Neuronal stem cell (in vitro differentiated cells): ENCODE data around the gene APOL3.
"Not testable (repeated sequence)": the region's sequence is repeated elsewhere in the genome, so short reads cannot be mapped to it uniquely, and the experiment has no call there.

ENCODE experiments used
- DNase-seq: peaks from one replicate; pipeline ENCODE4 v3.0.0-alpha.2; 2013; ENCODE audit warnings: low spot score
- H2AFZ ChIP-seq: one replicate; pipeline ENCODE4 v1.6.1; 2013; ENCODE audit warnings: mild to moderate bottlenecking, low read length, inconsistent platforms
- H2AK5ac ChIP-seq: 2 replicates; pipeline ENCODE4 v1.6.1; 2013; ENCODE audit warnings: low read depth, mild to moderate bottlenecking, inconsistent platforms, low read length, moderate library complexity, mixed read lengths
- H2BK120ac ChIP-seq: 2 replicates; pipeline ENCODE4 v1.6.1; 2013; ENCODE audit warnings: low read depth, mild to moderate bottlenecking, inconsistent platforms, low read length, moderate library complexity, mixed read lengths
- H2BK12ac ChIP-seq: one replicate; pipeline ENCODE4 v1.6.1; 2013; ENCODE audit warnings: low read length, inconsistent platforms
- H2BK15ac ChIP-seq: 2 replicates; pipeline ENCODE4 v1.6.1; 2013; ENCODE audit warnings: mild to moderate bottlenecking, low read length, inconsistent platforms, mixed read lengths
- H2BK5ac ChIP-seq: one replicate; pipeline ENCODE4 v1.6.1; 2013; ENCODE audit warnings: inconsistent platforms, mild to moderate bottlenecking, low read length, moderate library complexity
- H3K14ac ChIP-seq: one replicate; pipeline ENCODE4 v1.6.1; 2013; ENCODE audit warnings: low read length, inconsistent platforms
- H3K18ac ChIP-seq: 2 replicates; pipeline ENCODE4 v1.6.1; 2013; ENCODE audit warnings: low read length, inconsistent platforms
- H3K23ac ChIP-seq: 2 replicates; pipeline ENCODE4 v1.6.1; 2013; ENCODE audit warnings: low read depth, mild to moderate bottlenecking, mixed read lengths, low read length, inconsistent platforms; ENCODE audit not compliant: poor library complexity
- H3K27ac ChIP-seq: replicated peaks from 3 replicates; pipeline ENCODE4 v1.5.1; 2013; ENCODE audit warnings: low read length, inconsistent platforms
- H3K27me3 ChIP-seq, 3 experiments: 2 replicates each; pipeline ENCODE4 v1.6.1; 2013; ENCODE audit warnings: low read length in 3 of 3, mild to moderate bottlenecking in 2 of 3, inconsistent platforms in 1 of 3, low read depth in 1 of 3, mixed read lengths in 1 of 3, moderate library complexity in 1 of 3; ENCODE audit not compliant: control insufficient read depth in 3 of 3, insufficient read depth in 3 of 3
- H3K36me3 ChIP-seq, 2 donors: replicated peaks in 1 of 2; 2 replicates each; pipeline ENCODE4 v1.6.1; 2013; ENCODE audit warnings: low read length in 2 of 2; ENCODE audit not compliant: control insufficient read depth in 2 of 2, insufficient read depth in 2 of 2
- H3K4ac ChIP-seq: 2 replicates; pipeline ENCODE4 v1.6.1; 2013; ENCODE audit warnings: inconsistent platforms, mild to moderate bottlenecking, low read length, moderate library complexity
- H3K4me1 ChIP-seq, 2 donors: 1 replicate in 1 of 2; 2 replicates in 1 of 2; pipeline ENCODE4 v1.6.1; 2013; ENCODE audit warnings: low read length in 2 of 2, low read depth in 1 of 2; ENCODE audit not compliant: control insufficient read depth in 2 of 2, insufficient read depth in 1 of 2
- H3K4me2 ChIP-seq: one replicate; pipeline ENCODE4 v1.6.1; 2013; ENCODE audit warnings: mild to moderate bottlenecking, low read length, inconsistent platforms; ENCODE audit not compliant: insufficient read depth, poor library complexity, severe bottlenecking
- H3K4me3 ChIP-seq, 2 donors: 2 replicates each; pipeline ENCODE4 v1.5.1; 2013; ENCODE audit warnings: low read length in 2 of 2, mild to moderate bottlenecking in 2 of 2, inconsistent platforms in 1 of 2, moderate library complexity in 1 of 2
- H3K79me1 ChIP-seq: one replicate; pipeline ENCODE4 v1.6.1; 2013; ENCODE audit warnings: low read depth, mild to moderate bottlenecking, inconsistent platforms, low read length, moderate library complexity
- H3K9ac ChIP-seq: one replicate; pipeline ENCODE4 v1.6.1; 2013; ENCODE audit warnings: mild to moderate bottlenecking, low read depth, low read length, inconsistent platforms; ENCODE audit not compliant: poor library complexity
- H3K9me3 ChIP-seq, 2 donors: replicated peaks in 1 of 2; 2 replicates each; pipeline versions ENCODE3 to v1.6.1; 2013; ENCODE audit warnings: low read length in 2 of 2, mild to moderate bottlenecking in 2 of 2, inconsistent platforms in 1 of 2, low read depth in 1 of 2, mixed read lengths in 1 of 2, moderate library complexity in 1 of 2; ENCODE audit not compliant: control insufficient read depth in 2 of 2, insufficient read depth in 1 of 2
- H4K8ac ChIP-seq: one replicate; pipeline ENCODE4 v1.6.1; 2013; ENCODE audit warnings: low read depth, mild to moderate bottlenecking, inconsistent platforms, low read length, moderate library complexity
- H4K91ac ChIP-seq: one replicate; pipeline ENCODE4 v1.6.1; 2013; ENCODE audit warnings: low read length, low read depth, mild to moderate bottlenecking, inconsistent platforms; ENCODE audit not compliant: poor library complexity
- WGBS, 2 donors: extraction: QIAGEN DNeasy Blood & Tissue Kit; methylation state at CpG; one replicate each; pipeline ENCODE4 v1.1.7; 2013; ENCODE audit warnings: missing lambda C conversion rate in 2 of 2, mixed read lengths in 1 of 2; ENCODE audit not compliant: insufficient read length in 2 of 2, insufficient replicate concordance in 1 of 2; ENCODE audit errors: extremely low coverage in 2 of 2; 5-methylcytosine and 5-hydroxymethylcytosine counted together

Gene APOL3

GRCh38 chr22:36201025-36201424, 40.5 kb upstream of the APOL3 start:
- Histone ChIP-seq H2AFZ (peak overlapping the region; percentile 23), H3K18ac (peak overlapping the region; percentile 96), H3K14ac (peak overlapping the region; percentile 58), H2BK5ac (peak overlapping the region; percentile 97), H3K4me1 (peaks cover 20 to 34% of the 10 kb centered on the region in 2 donors), H2AK5ac (peak overlapping the region; percentile 92), H2BK12ac (peak overlapping the region; percentile 85), H4K91ac (peak overlapping the region; percentile 38)
- DNase-seq, H3K4me2 ChIP-seq, H3K4ac ChIP-seq, H3K23ac ChIP-seq, H3K4me3 ChIP-seq, H3K79me1 ChIP-seq, H3K36me3 ChIP-seq, H3K27ac ChIP-seq, H2BK15ac ChIP-seq, H3K9me3 ChIP-seq, H3K27me3 ChIP-seq, H2BK120ac ChIP-seq, H4K8ac ChIP-seq, H3K9ac ChIP-seq: not testable (repeated sequence)
- WGBS, 2 donors, result no CpG with 5 or more reads among the region's 5 CpGs

DNA sequence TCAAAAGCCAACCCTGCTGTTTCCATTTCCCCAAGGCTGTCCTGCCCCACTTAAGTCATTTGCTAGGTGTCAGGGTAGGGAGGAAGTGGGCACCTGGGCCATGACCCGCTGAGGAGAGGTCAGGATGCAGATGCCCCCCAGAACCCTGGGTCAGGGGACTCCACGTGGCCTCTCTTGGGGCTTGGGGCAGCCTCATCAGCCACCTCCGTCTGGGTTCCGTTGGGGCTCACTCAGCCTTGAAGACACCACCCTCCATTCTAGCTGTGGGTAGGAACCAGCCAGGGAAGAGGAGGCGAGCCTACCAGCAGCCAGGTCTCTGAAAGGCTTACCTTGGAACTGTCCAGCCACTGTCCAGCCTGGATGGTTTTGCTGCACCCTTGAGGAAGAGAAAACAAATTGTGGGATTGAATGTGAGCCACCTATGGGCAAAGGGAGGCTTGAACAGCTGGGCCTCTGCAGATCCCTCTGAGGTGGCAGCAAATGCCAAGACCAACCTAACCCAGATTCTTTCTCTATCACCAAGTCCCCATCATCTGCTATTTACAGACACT, 38.5 kb upstream of the APOL3 start:
- H3K36me3 ChIP-seq, result no peaks in the 10 kb centered on the region
- H3K27ac ChIP-seq, result no peak overlapping the region
- H3K9ac ChIP-seq, result no peak overlapping the region
- WGBS, 2 donors, result no CpG with 5 or more reads among the region's 5 CpGs
- no peak overlapping the region for H3K23ac ChIP-seq
- DNase-seq, result no peak
- no peaks in the 10 kb centered on the region for H3K79me1 ChIP-seq
- no peak overlapping the region for H3K4me2 ChIP-seq
- peaks cover 20 to 36% of the 10 kb centered on the region in 2 donors for H3K4me1 ChIP-seq
- no peak overlapping the region for H4K91ac ChIP-seq
- no peak overlapping the region for H4K8ac ChIP-seq
- peak overlapping the region; percentile 44 for H2BK120ac ChIP-seq
- H3K27me3 ChIP-seq, result no peaks in the 10 kb centered on the region
- H3K4ac ChIP-seq, result no peak overlapping the region
- no peaks in the 10 kb centered on the region for H3K9me3 ChIP-seq
- peak overlapping the region; percentile 99 for H2AK5ac ChIP-seq
- peak overlapping the region; percentile 94 for H2BK15ac ChIP-seq
- no peak overlapping the region for H2AFZ ChIP-seq
- H3K18ac ChIP-seq, result peak overlapping the region; percentile 88
- H2BK5ac ChIP-seq, result peak overlapping the region; percentile 62
- H2BK12ac ChIP-seq, result peak overlapping the region; percentile 30
- H3K4me3 ChIP-seq, result no peak overlapping the region
- H3K14ac ChIP-seq, result peak overlapping the region; percentile 63

- Histone ChIP-seq H4K91ac (no peak overlapping the region), H2BK12ac (peak overlapping the region; percentile 30), H2BK15ac (peak overlapping the region; percentile 94), H3K9ac (no peak overlapping the region), H3K18ac (peak overlapping the region; percentile 88), H2AFZ (peak overlapping the region; percentile 86), H3K27me3 (no peaks in the 10 kb centered on the region), H2AK5ac (peak overlapping the region; percentile 99), H3K23ac (no peak overlapping the region), H3K14ac (peak overlapping the region; percentile 63), H3K4me3 (no peak overlapping the region), H2BK5ac (peak overlapping the region; percentile 62), H2BK120ac (peak overlapping the region; percentile 44), H3K27ac (no peak overlapping the region), H3K4ac (no peak overlapping the region), H3K4me2 (no peak overlapping the region), H3K4me1 (peaks cover 20 to 36% of the 10 kb centered on the region in 2 donors), H4K8ac (no peak overlapping the region), H3K9me3 (no peaks in the 10 kb centered on the region), H3K36me3 (no peaks in the 10 kb centered on the region), H3K79me1 (no peaks in the 10 kb centered on the region)
- no peak for DNase-seq
- no CpG with 5 or more reads among the region's 3 CpGs for WGBS, 2 donors
Measured at GRCh38 chr22:36198536-36198935, 38.0 kb upstream of the APOL3 start.

DNA sequence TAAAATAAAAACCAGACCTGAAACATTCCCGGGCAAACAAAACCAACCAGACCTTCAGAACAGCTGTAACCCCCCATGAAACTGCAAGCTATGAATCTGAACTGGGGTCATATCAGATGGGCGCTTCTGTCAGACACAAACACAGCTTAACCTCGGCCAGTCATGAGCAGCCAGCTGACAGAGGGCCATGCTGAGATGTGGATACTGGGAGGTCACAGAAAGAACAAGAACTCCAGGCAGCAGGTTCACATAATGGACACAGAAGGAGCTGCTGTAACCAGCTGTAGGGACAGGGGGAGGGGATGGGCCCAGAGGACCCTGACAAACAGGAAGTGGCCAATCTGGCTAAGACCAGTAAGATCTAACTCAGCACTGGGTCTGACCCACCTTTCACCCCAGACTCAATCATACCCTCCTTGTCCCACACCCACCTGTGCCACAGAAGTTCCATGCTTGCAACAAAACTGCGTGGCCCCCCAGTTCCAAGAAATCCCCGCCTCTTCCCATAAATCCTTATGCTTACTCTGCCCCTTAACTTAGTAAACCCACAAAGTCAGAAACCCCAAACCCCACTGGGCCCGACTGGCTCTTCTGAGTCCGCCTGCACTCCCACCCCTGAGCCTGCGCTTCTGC, 37.1 kb upstream of the APOL3 start:
- no peaks in the 10 kb centered on the region for H3K9me3 ChIP-seq
- no peaks in the 10 kb centered on the region for H3K27me3 ChIP-seq
- peaks cover 20 to 36% of the 10 kb centered on the region in 2 donors for H3K4me1 ChIP-seq
- peak overlapping the region; percentile 76 for H2BK5ac ChIP-seq
- H3K18ac ChIP-seq, result peak overlapping the region; percentile 59
- H2AFZ ChIP-seq, result peak overlapping the region; percentile 86
- peak; percentile 30 for DNase-seq
- peak overlapping the region; percentile 21 for H3K14ac ChIP-seq
- H4K91ac ChIP-seq, result no peak overlapping the region
- peak overlapping the region; percentile 84 for H3K27ac ChIP-seq
- peak overlapping the region; percentile 77 for H2AK5ac ChIP-seq
- peak overlapping the region; percentile 50 for H2BK12ac ChIP-seq
- no peak overlapping the region for H3K4me2 ChIP-seq
- peak overlapping the region; percentile 97 for H2BK120ac ChIP-seq
- no peak overlapping the region for H3K23ac ChIP-seq
- peak overlapping the region in 1 of 2 donors; percentile 16 for H3K4me3 ChIP-seq
- WGBS, 2 donors, result no CpG with 5 or more reads among the region's 8 CpGs
- no peak overlapping the region for H3K4ac ChIP-seq
- H3K36me3 ChIP-seq, result no peaks in the 10 kb centered on the region
- H2BK15ac ChIP-seq, result peak overlapping the region; percentile 40
- H4K8ac ChIP-seq, result peak overlapping the region; percentile 73
- H3K9ac ChIP-seq, result no peak overlapping the region
- no peaks in the 10 kb centered on the region for H3K79me1 ChIP-seq
